ENCODE data around the gene GAR1.

- TF ChIP-seq POLR2A (IDR thresholded peaks at IDR 0.05) (no peak), CTCF (IDR thresholded peaks at IDR 0.05) (peak; percentile 53 to 67 (median 61))
Measured at GRCh38 chr4:109803924-109804571, 11.5 kb upstream of the GAR1 start.
